Measurements from ENCODE around the gene TRPM8. TPM values are rescaled to one million over a fixed set of nuclear protein-coding genes. Genes with fewer than 3 reads are reported as not detected.

Gene TRPM8
- total RNA-seq, 2 donors from 2014 or later: not detected

GRCh38 chr2:233993461-233993860 is 76.3 kb downstream of the TRPM8 start:
- no peaks in the 10 kb centered on the region for H3K4me1 Mint-ChIP-seq
- Histone ChIP-seq H3K9me3 (ENCODE audit: control insufficient read depth, low read length) (peaks cover 5% of the 10 kb centered on the region), H3K4me1 (ENCODE audit: control insufficient read depth, insufficient read depth, low read length) (no peaks in the 10 kb centered on the region), H3K27ac (ENCODE audit: low read depth, low read length) (no peak overlapping the region), H3K36me3 (ENCODE audit: control insufficient read depth, insufficient read depth, low read length) (no peaks in the 10 kb centered on the region), H3K27me3 (ENCODE audit: control insufficient read depth, insufficient read depth, low read length, poor library complexity, severe bottlenecking) (no peaks in the 10 kb centered on the region), H3K9ac (ENCODE audit: extremely low read depth, low read length, poor library complexity, severe bottlenecking) (no peak overlapping the region), H3K4me3 (ENCODE audit: low read length) (no peak overlapping the region)
- H3K4me3 Mint-ChIP-seq: no peak overlapping the region
- H3K36me3 Mint-ChIP-seq (ENCODE audit: low read depth): no peaks in the 10 kb centered on the region
- H3K27me3 Mint-ChIP-seq (ENCODE audit: insufficient read depth): no peaks in the 10 kb centered on the region
- no peak for DNase-seq
- H3K9me3 Mint-ChIP-seq: peaks cover 15% of the 10 kb centered on the region
- no peak overlapping the region for H3K27ac Mint-ChIP-seq
- 79 to 83% methylated on average over 1 of the region's 1 CpG for WGBS, 2 experiments (ENCODE audit: insufficient coverage in 1 of 2, insufficient read length in 1 of 2)
- TF ChIP-seq CTCF (conservative IDR thresholded peaks at IDR 0.05): no peak

- no peaks in the 10 kb centered on the region for H3K4me1 ChIP-seq (ENCODE audit: control insufficient read depth, insufficient read depth, low read length)
- Mint-ChIP-seq H3K27me3 (ENCODE audit: insufficient read depth) (no peaks in the 10 kb centered on the region), H3K4me3 (no peak overlapping the region), H3K36me3 (ENCODE audit: low read depth) (no peaks in the 10 kb centered on the region), H3K4me1 (no peaks in the 10 kb centered on the region), H3K27ac (no peak overlapping the region), H3K9me3 (peaks cover 15% of the 10 kb centered on the region)
- H3K36me3 ChIP-seq (ENCODE audit: control insufficient read depth, insufficient read depth, low read length): no peaks in the 10 kb centered on the region
- H3K9me3 ChIP-seq (ENCODE audit: control insufficient read depth, low read length): peaks cover 5% of the 10 kb centered on the region
- no peak overlapping the region for H3K27ac ChIP-seq (ENCODE audit: low read depth, low read length)
- H3K4me3 ChIP-seq (ENCODE audit: low read length): no peak overlapping the region
- 77 to 82% methylated on average over 3 to 5 of the region's 5 CpGs for WGBS, 2 experiments (ENCODE audit: insufficient coverage in 1 of 2, insufficient read length in 1 of 2)
- H3K27me3 ChIP-seq (ENCODE audit: control insufficient read depth, insufficient read depth, low read length, poor library complexity, severe bottlenecking): no peaks in the 10 kb centered on the region
- DNase-seq: no peak
- TF ChIP-seq CTCF (conservative IDR thresholded peaks at IDR 0.05): no peak
- H3K9ac ChIP-seq (ENCODE audit: extremely low read depth, low read length, poor library complexity, severe bottlenecking): no peak overlapping the region
Observed at GRCh38 chr2:233994151-233994550, 77.0 kb downstream of the TRPM8 start.

- Mint-ChIP-seq H3K27me3 (ENCODE audit: insufficient read depth) (no peaks in the 10 kb centered on the region), H3K9me3 (peaks cover 15% of the 10 kb centered on the region), H3K4me3 (no peak overlapping the region), H3K27ac (no peak overlapping the region), H3K4me1 (no peaks in the 10 kb centered on the region), H3K36me3 (ENCODE audit: low read depth) (no peaks in the 10 kb centered on the region)
- Histone ChIP-seq H3K9me3 (ENCODE audit: control insufficient read depth, low read length) (peaks cover 5% of the 10 kb centered on the region), H3K27ac (ENCODE audit: low read depth, low read length) (no peak overlapping the region), H3K4me1 (ENCODE audit: control insufficient read depth, insufficient read depth, low read length) (no peaks in the 10 kb centered on the region), H3K36me3 (ENCODE audit: control insufficient read depth, insufficient read depth, low read length) (no peaks in the 10 kb centered on the region), H3K4me3 (ENCODE audit: low read length) (no peak overlapping the region), H3K27me3 (ENCODE audit: control insufficient read depth, insufficient read depth, low read length, poor library complexity, severe bottlenecking) (no peaks in the 10 kb centered on the region), H3K9ac (ENCODE audit: extremely low read depth, low read length, poor library complexity, severe bottlenecking) (no peak overlapping the region)
- no peak for TF ChIP-seq CTCF (conservative IDR thresholded peaks at IDR 0.05)
- 87 to 93% methylated on average over 3 to 5 of the region's 5 CpGs for WGBS, 2 experiments (ENCODE audit: insufficient coverage in 1 of 2, insufficient read length in 1 of 2)
- DNase-seq: no peak
Observed at GRCh38 chr2:233996000-233996399, 78.8 kb downstream of the TRPM8 start.
